K562 (cell line): ENCODE measurements around the gene ANKZF1. TPM values are rescaled to one million over a fixed set of nuclear protein-coding genes. Genes with fewer than 3 reads are reported as not detected.

Source experiments
- ATF7 ChIP-seq: fragments of 450-650 bp; IDR thresholded peaks from 2 replicates; pipeline ENCODE4 v1.7.1; 2014; ENCODE audit warnings: mild to moderate bottlenecking, moderate library complexity
- CTBP1 ChIP-seq: fragments of 450-650 bp; IDR thresholded peaks from 2 replicates; pipeline ENCODE4 v1.6.1; 2016; ENCODE audit warnings: borderline replicate concordance
- CUX1 ChIP-seq: fragments of 200-800 bp; sonication (Bioruptor generic); IDR thresholded peaks from 2 replicates; pipeline ENCODE4 v1.6.1; 2016; ENCODE audit warnings: missing genetic modification characterization, missing compliant biosample characterization
- DMBX1 ChIP-seq: fragments of 250-450 bp; sonication (Bioruptor Pico); IDR thresholded peaks from 2 replicates; pipeline ENCODE4 v1.8.0; 2022; ENCODE audit warnings: inconsistent platforms, mild to moderate bottlenecking, moderate library complexity, borderline replicate concordance
- HOXB6 ChIP-seq: fragments of 250-450 bp; sonication (Bioruptor Pico); IDR thresholded peaks from 2 replicates; pipeline ENCODE4 v1.5.1; 2022; ENCODE audit warnings: mild to moderate bottlenecking, borderline replicate concordance
- KAT8 ChIP-seq: fragments of 450-650 bp; IDR thresholded peaks from 2 replicates; pipeline ENCODE4 v1.6.1; 2016; ENCODE audit warnings: low read depth, mild to moderate bottlenecking
- KDM4B ChIP-seq, 2 experiments: fragments of 450-650 bp in 1 of 2; sonication (generic) in 1 of 2; IDR thresholded peaks; 2 replicates each; pipeline ENCODE4 v1.6.1; 2016 to 2017; ENCODE audit warnings: borderline replicate concordance in 2 of 2, antibody characterized with exemption in 1 of 2, low read depth in 1 of 2, mild to moderate bottlenecking in 1 of 2
- NBN ChIP-seq: fragments of 450-650 bp; IDR thresholded peaks from 2 replicates; pipeline ENCODE4 v1.6.1; 2016; ENCODE audit warnings: low read depth, mild to moderate bottlenecking
- PRMT5 ChIP-seq: sonication (generic); formaldehyde crosslinking; IDR thresholded peaks from 2 replicates; pipeline ENCODE4 v1.5.0; 2020; ENCODE audit warnings: missing genetic modification reagents
- RFX1 ChIP-seq: fragments of 450-650 bp; IDR thresholded peaks from 2 replicates; pipeline ENCODE4 v1.6.1; 2016; ENCODE audit warnings: mild to moderate bottlenecking, moderate library complexity
- RNF219 ChIP-seq: fragments of 250-450 bp; sonication (Bioruptor Pico); IDR thresholded peaks from 2 replicates; pipeline ENCODE4 v1.5.0; 2022; ENCODE audit warnings: mild to moderate bottlenecking
- SAP30 ChIP-seq: fragments of 200-600 bp; sonication (generic); IDR thresholded peaks from 2 replicates; pipeline ENCODE4 v1.6.1; 2012; ENCODE audit warnings: borderline replicate concordance, low read depth, mild to moderate bottlenecking, moderate library complexity, low read length, control low read depth, inconsistent platforms; ENCODE audit not compliant: insufficient read depth, poor library complexity, severe bottlenecking
- TGIF2 ChIP-seq: sonication (generic); formaldehyde crosslinking; IDR thresholded peaks from 2 replicates; pipeline ENCODE4 v1.8.1; 2022; ENCODE audit warnings: mild to moderate bottlenecking, missing genetic modification reagents, moderate library complexity
- ZHX1 ChIP-seq: fragments of 150-350 bp; conservative IDR thresholded peaks from 2 replicates; pipeline ENCODE4 v1.6.1; 2014; ENCODE audit warnings: low read length
- ZNF184 ChIP-seq: sonication (generic); formaldehyde crosslinking; IDR thresholded peaks from 2 replicates; pipeline ENCODE4 v1.5.0; 2020; ENCODE audit warnings: missing genetic modification reagents
- ZNF282 ChIP-seq: sonication (generic); formaldehyde crosslinking; IDR thresholded peaks from 2 replicates; pipeline ENCODE4 v1.8.1; 2023; ENCODE audit warnings: missing genetic modification reagents
- ZNF707 ChIP-seq: fragments of 250-450 bp; sonication (Bioruptor Pico); conservative IDR thresholded peaks from 2 replicates; pipeline ENCODE4 v1.8.0; 2022; ENCODE audit warnings: inconsistent platforms, mild to moderate bottlenecking, moderate library complexity
- polyA plus RNA-seq, 8 experiments: library from polyadenylated mRNA; depleted of rRNA in 4 of 8; stranded (reverse) in 5 of 8; unstranded in 3 of 8; fragments of >200 nt; fragmentation: Nextera tagmentation in 2 of 8; fragmentation: Illumina TruSeq in 1 of 8; extraction: Ambion mirVana in 2 of 8; extraction: Trizol in 1 of 8; gene quantifications; 2 replicates each; pipeline versions ENCODE4 v1.2.1 to v1.2.3, GENCODE V29; 2011 to 2014; ENCODE audit warnings: inconsistent platforms in 1 of 8, missing spikeins in 1 of 8
- total RNA-seq, 7 experiments: library from RNA; depleted of rRNA in 6 of 7; stranded (reverse); fragments of >200 nt in 6 of 7; fragmentation: Illumina TruSeq in 2 of 7; extraction: Trizol in 2 of 7; gene quantifications; 2 replicates each; pipeline versions ENCODE4 v1.2.1 to v1.2.3, GENCODE V29; 2011 to 2021; ENCODE audit warnings: low replicate concordance in 1 of 7

The ANKZF1 gene
- total and polyA plus RNA-seq, 9 of the 15 experiments (the other 6 are each of a cell fraction or from before 2014, with no cell fraction given) = 3.1 to 60.6 (median 31.0) TPM

- TF ChIP-seq NBN (peak; percentile 86), RFX1 (peak; percentile 96), PRMT5 (CRISPR knock-in tag) (no peak), KAT8 (no peak), ZNF282 (CRISPR knock-in tag) (no peak), ZNF184 (CRISPR knock-in tag) (no peak), CTBP1 (peak; percentile 80; the same call in 1 of the 2 replicates), ZHX1 (no peak), CUX1 (CRISPR knock-in tag) (peak; percentile 84; the same call in 1 of the 2 replicates), SAP30 (no peak), HOXB6 (no peak), ATF7 (peak; percentile 97), DMBX1 (CRISPR knock-in tag) (peak; percentile 96), ZNF707 (no peak), TGIF2 (no peak), RNF219 (no peak), KDM4B (IDR thresholded peaks at IDR 0.05; ENCODE audit: borderline replicate concordance in 2 of 2, low read depth in 1 of 2) (no peak)
Observed at GRCh38 chr2:219279151-219279915, 49.7 kb downstream of the ANKZF1 start, which contains the start of gene DNAJB2 (continued).
